WERI-Rb-1 (cell line): Measurements from ENCODE around the gene TRIM2.

Experiments used
- DNase-seq: peaks from one replicate; pipeline ENCODE4 v3.0.0-alpha.2; 2020
- H3K27ac ChIP-seq: fragments of 250-450 bp; sonication (Bioruptor Pico); 2 replicates; pipeline ENCODE4 v1.5.1; 2020; ENCODE audit warnings: mild to moderate bottlenecking, moderate library complexity
- H3K27me3 ChIP-seq: fragments of 250-450 bp; sonication (Bioruptor Pico); 2 replicates; pipeline ENCODE4 v1.5.1; 2021; ENCODE audit warnings: mild to moderate bottlenecking, low read depth, moderate library complexity; ENCODE audit not compliant: insufficient read depth, severe bottlenecking
- H3K36me3 ChIP-seq: fragments of 250-450 bp; sonication (Bioruptor Pico); 2 replicates; pipeline ENCODE4 v1.5.1; 2020; ENCODE audit warnings: mild to moderate bottlenecking, moderate library complexity
- H3K4me3 ChIP-seq: 2 replicates; pipeline ENCODE4 v1.5.1; 2011; ENCODE audit warnings: low read depth, mild to moderate bottlenecking, control low read depth, low read length
- H3K9me3 ChIP-seq: fragments of 250-450 bp; sonication (Bioruptor Pico); 2 replicates; pipeline ENCODE4 v1.5.1; 2021; ENCODE audit warnings: mild to moderate bottlenecking, moderate library complexity; ENCODE audit not compliant: severe bottlenecking
- CTCF ChIP-seq: IDR thresholded peaks from 2 replicates; pipeline ENCODE4 v1.5.1; 2011; ENCODE audit warnings: low read depth, mild to moderate bottlenecking, control low read depth, inconsistent platforms, low read length

TRIM2 gene

GRCh38 chr4:153215921-153216320 is 11.7 kb downstream of the TRIM2 start:
- H3K9me3 ChIP-seq = no peaks in the 10 kb centered on the region
- no peak for DNase-seq
- H3K27me3 ChIP-seq = no peaks in the 10 kb centered on the region
- H3K27ac ChIP-seq = no peak overlapping the region
- TF ChIP-seq CTCF = no peak
- no peaks in the 10 kb centered on the region for H3K36me3 ChIP-seq
- no peak overlapping the region for H3K4me3 ChIP-seq

DNA sequence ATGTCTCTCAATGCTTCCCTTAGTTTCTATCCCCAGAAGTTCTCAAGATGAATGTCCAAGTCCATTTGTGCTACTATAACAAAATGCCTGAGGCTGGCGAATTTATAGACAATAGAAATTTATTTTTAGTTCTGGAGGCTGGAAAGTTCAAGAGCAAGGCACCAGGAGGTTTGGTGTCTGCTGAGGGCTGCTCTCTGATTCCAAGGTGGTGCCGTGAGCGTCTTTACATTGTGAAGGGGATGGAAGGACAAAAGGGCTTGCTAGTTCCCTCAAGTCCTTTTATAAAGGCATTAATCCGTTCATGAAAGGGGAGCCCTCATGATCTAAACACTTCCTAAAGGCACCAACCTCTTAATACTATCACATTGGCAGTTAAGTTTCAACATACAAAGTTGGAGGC is 12.3 kb downstream of the TRIM2 start:
- no peak for TF ChIP-seq CTCF
- Histone ChIP-seq H3K36me3 (no peaks in the 10 kb centered on the region), H3K27ac (no peak overlapping the region), H3K9me3 (no peaks in the 10 kb centered on the region), H3K27me3 (no peaks in the 10 kb centered on the region), H3K4me3 (no peak overlapping the region)
- no peak for DNase-seq

- H3K9me3 ChIP-seq = no peaks in the 10 kb centered on the region
- H3K27ac ChIP-seq = no peak overlapping the region
- DNase-seq = no peak
- no peak overlapping the region for H3K4me3 ChIP-seq
- no peaks in the 10 kb centered on the region for H3K36me3 ChIP-seq
- H3K27me3 ChIP-seq = no peaks in the 10 kb centered on the region
- TF ChIP-seq CTCF = no peak
These were observed 13.2 kb downstream of the TRIM2 start for GRCh38 chr4:153217440-153217839.

GRCh38 chr4:153218961-153219360 is 14.7 kb downstream of the TRIM2 start:
- H3K27ac ChIP-seq = no peak overlapping the region
- no peaks in the 10 kb centered on the region for H3K9me3 ChIP-seq
- TF ChIP-seq CTCF = no peak
- no peak for DNase-seq
- no peaks in the 10 kb centered on the region for H3K27me3 ChIP-seq
- H3K4me3 ChIP-seq = no peak overlapping the region
- H3K36me3 ChIP-seq = no peaks in the 10 kb centered on the region

- no peak for TF ChIP-seq CTCF
- no peaks in the 10 kb centered on the region for H3K9me3 ChIP-seq
- H3K36me3 ChIP-seq = peaks cover 5% of the 10 kb centered on the region
- H3K27ac ChIP-seq = no peak overlapping the region
- H3K4me3 ChIP-seq = no peak overlapping the region
- no peak for DNase-seq
- H3K27me3 ChIP-seq = no peaks in the 10 kb centered on the region
These were observed 16.6 kb downstream of the TRIM2 start for GRCh38 chr4:153220682-153221395.
